Keratinocyte (primary cell): ENCODE data around the gene CPNE1. TPM values are rescaled to one million over a fixed set of nuclear protein-coding genes. Genes with fewer than 3 reads are reported as not detected.

ENCODE experiments used
- DNase-seq: peaks from one replicate; pipeline ENCODE4 v3.0.0-alpha.2; 2011; ENCODE audit warnings: low read depth, missing footprints, low spot score
- FAIRE-seq: peaks from 2 replicates; lab custom pipeline; 2011; peaks lifted over from hg19 to GRCh38; lab: Jason Lieb, UNC
- H2AFZ ChIP-seq: 2 replicates; pipeline ENCODE4 v1.6.0; 2012; ENCODE audit warnings: low read length, control low read depth, inconsistent platforms; ENCODE audit not compliant: control insufficient read depth
- H3K27ac ChIP-seq: 2 replicates; pipeline ENCODE4 v1.5.1; 2011; ENCODE audit warnings: low read length; ENCODE audit not compliant: control insufficient read depth, insufficient read depth
- H3K27me3 ChIP-seq: 3 replicates; pipeline ENCODE4 v1.6.0; 2011; ENCODE audit warnings: low read length; ENCODE audit not compliant: control insufficient read depth, insufficient read depth; ENCODE audit errors: extremely low read depth
- H3K36me3 ChIP-seq, 2 experiments: 2 replicates in 1 of 2; 3 replicates in 1 of 2; pipeline ENCODE4 v1.5.1; 2011; ENCODE audit warnings: low read length in 2 of 2, mild to moderate bottlenecking in 1 of 2; ENCODE audit not compliant: control insufficient read depth in 2 of 2, insufficient read depth in 2 of 2; ENCODE audit errors: extremely low read depth in 1 of 2
- H3K4me1 ChIP-seq: 3 replicates; pipeline ENCODE4 v1.5.1; 2011; ENCODE audit warnings: low read length; ENCODE audit not compliant: control insufficient read depth, insufficient read depth; ENCODE audit errors: extremely low read depth
- H3K4me2 ChIP-seq: 3 replicates; pipeline ENCODE4 v1.6.0; 2011; ENCODE audit warnings: low read depth, low read length; ENCODE audit not compliant: control insufficient read depth, insufficient read depth; ENCODE audit errors: extremely low read depth
- H3K4me3 ChIP-seq, 3 experiments: fragments of 200-600 bp in 1 of 3; sonication (generic) in 1 of 3; 2 replicates in 2 of 3; 3 replicates in 1 of 3; pipeline ENCODE4 v1.5.1; 2011 to 2016; ENCODE audit warnings: low read length in 3 of 3, mild to moderate bottlenecking in 3 of 3, control low read depth in 2 of 3, inconsistent platforms in 1 of 3, low read depth in 1 of 3, mixed read lengths in 1 of 3, mixed run types in 1 of 3, moderate library complexity in 1 of 3; ENCODE audit not compliant: control insufficient read depth in 2 of 3, insufficient read depth in 2 of 3; ENCODE audit errors: extremely low read depth in 1 of 3
- H3K79me2 ChIP-seq: 2 replicates; pipeline ENCODE4 v1.6.0; 2012; ENCODE audit warnings: low read length; ENCODE audit not compliant: control insufficient read depth, insufficient read depth
- H3K9ac ChIP-seq: 3 replicates; pipeline ENCODE4 v1.6.0; 2011; ENCODE audit warnings: low read length; ENCODE audit not compliant: control insufficient read depth, insufficient read depth; ENCODE audit errors: extremely low read depth
- H3K9me1 ChIP-seq: 3 replicates; pipeline ENCODE4 v1.6.0; 2011; ENCODE audit warnings: low read length; ENCODE audit not compliant: control insufficient read depth, insufficient read depth; ENCODE audit errors: extremely low read depth
- H3K9me3 ChIP-seq: 2 replicates; pipeline ENCODE4 v1.5.1; 2012; ENCODE audit warnings: low read depth, low read length; ENCODE audit not compliant: control insufficient read depth
- H4K20me1 ChIP-seq: 3 replicates; pipeline ENCODE4 v1.6.0; 2011; ENCODE audit warnings: low read length; ENCODE audit not compliant: control insufficient read depth, insufficient read depth; ENCODE audit errors: extremely low read depth
- CTCF ChIP-seq, 3 experiments: IDR thresholded peaks in 1 of 3; conservative IDR thresholded peaks in 1 of 3; optimal IDR thresholded peaks in 1 of 3; 2 replicates in 2 of 3; 3 replicates in 1 of 3; pipeline versions ENCODE3 to v1.5.1; 2011; ENCODE audit warnings: low read length in 3 of 3, mild to moderate bottlenecking in 3 of 3, moderate library complexity in 2 of 3, control low read depth in 1 of 3, inconsistent platforms in 1 of 3; ENCODE audit not compliant: insufficient read depth in 2 of 3; ENCODE audit errors: extremely low read depth in 1 of 3
- EZH2 ChIP-seq: IDR thresholded peaks from one replicate; pipeline ENCODE4 v1.6.1; 2012; ENCODE audit warnings: inconsistent platforms, mild to moderate bottlenecking, low read length, moderate library complexity
- dilution Hi-C: fragments of 300-500 bp; cut with MboI; formaldehyde crosslinking; loops from one replicate; pipeline ENCODE4 v1.7.0; 2020; ENCODE audit warnings: low sequenced_read_pairs; ENCODE audit not compliant: extremely low pct_ligation_motif_present
- polyA plus RNA-seq, 5 experiments: library from polyadenylated mRNA; depleted of rRNA in 3 of 5; stranded (reverse) in 3 of 5; stranded (forward) in 1 of 5; unstranded in 1 of 5; fragments of >200 nt; gene quantifications; 1 replicate in 1 of 5; 2 replicates in 3 of 5; 3 replicates in 1 of 5; pipeline versions ENCODE4 v1.2.1 to v1.2.3, GENCODE V29; 2011 to 2012; ENCODE audit warnings: missing spikeins in 2 of 5, low read depth in 1 of 5, low replicate concordance in 1 of 5

CPNE1 gene
- polyA plus RNA-seq, 1 donor (not counting 4 experiments of a cell fraction or from before 2014, with no cell fraction given) = 111 TPM

- Histone ChIP-seq H3K9me1 (no peaks in the 10 kb centered on the region), H4K20me1 (peaks cover 34% of the 10 kb centered on the region), H3K4me3 (peak overlapping the region; percentile 6 to 89 (median 77)), H3K4me1 (peaks cover 36% of the 10 kb centered on the region), H3K27me3 (no peaks in the 10 kb centered on the region), H3K27ac (peak overlapping the region; percentile 54), H3K9ac (no peak overlapping the region), H3K9me3 (no peaks in the 10 kb centered on the region), H3K79me2 (peaks cover 86% of the 10 kb centered on the region), H2AFZ (no peak overlapping the region), H3K4me2 (peak overlapping the region; percentile 99), H3K36me3 (no peaks in the 10 kb centered on the region)
- peak; percentile 39 for FAIRE-seq
- TF ChIP-seq EZH2 (no peak), CTCF (optimal IDR thresholded peaks at IDR 0.05 in 1 of 3, IDR thresholded peaks at IDR 0.05 in 1 of 3, conservative IDR thresholded peaks at IDR 0.05 in 1 of 3; ENCODE audit: extremely low read depth in 1 of 3, insufficient read depth in 2 of 3, low read length in 3 of 3) (no peak)
- DNase-seq = no peak
- dilution Hi-C loops = no loop called here
These were observed 3.6 kb downstream of the CPNE1 start for GRCh38 chr20:35661053-35661452.

- no peaks in the 10 kb centered on the region for H3K9me3 ChIP-seq
- DNase-seq (no peak), FAIRE-seq (no peak)
- no peak overlapping the region for H2AFZ ChIP-seq
- H3K79me2 ChIP-seq = peaks cover 93% of the 10 kb centered on the region
- peak overlapping the region; percentile 54 for H3K27ac ChIP-seq
- TF ChIP-seq EZH2 (no peak), CTCF (optimal IDR thresholded peaks at IDR 0.05 in 1 of 3, IDR thresholded peaks at IDR 0.05 in 1 of 3, conservative IDR thresholded peaks at IDR 0.05 in 1 of 3; ENCODE audit: extremely low read depth in 1 of 3, insufficient read depth in 2 of 3, low read length in 3 of 3) (no peak)
- peaks cover 0 to 2% of the 10 kb centered on the region in 2 experiments for H3K36me3 ChIP-seq
- H4K20me1 ChIP-seq = peaks cover 35% of the 10 kb centered on the region
- H3K9me1 ChIP-seq = no peaks in the 10 kb centered on the region
- H3K27me3 ChIP-seq = no peaks in the 10 kb centered on the region
- H3K4me3 ChIP-seq = peak overlapping the region; percentile 6 to 77 (median 51)
- H3K9ac ChIP-seq = no peak overlapping the region
- dilution Hi-C loops = no loop called here
- H3K4me1 ChIP-seq = peaks cover 36% of the 10 kb centered on the region
- H3K4me2 ChIP-seq = peak overlapping the region; percentile 99
These were observed 4.4 kb downstream of the CPNE1 start for GRCh38 chr20:35660122-35660937.
